IPS-15b (cell line): ENCODE data around the gene F10.
"Not testable (repeated sequence)": the region's sequence is repeated elsewhere in the genome, so short reads cannot be mapped to it uniquely, and the experiment has no call there.

ENCODE experiments used
- H3K27me3 ChIP-seq: one replicate; pipeline ENCODE4 v1.6.1; 2013; ENCODE audit warnings: low read length; ENCODE audit not compliant: control insufficient read depth, insufficient read depth
- H3K36me3 ChIP-seq: one replicate; pipeline ENCODE4 v1.6.1; 2013; ENCODE audit warnings: low read length; ENCODE audit not compliant: control insufficient read depth, insufficient read depth
- H3K4me1 ChIP-seq: one replicate; pipeline ENCODE4 v1.6.1; 2013; ENCODE audit warnings: mild to moderate bottlenecking, low read length; ENCODE audit not compliant: control insufficient read depth, insufficient read depth
- H3K4me3 ChIP-seq: one replicate; pipeline ENCODE4 v1.5.1; 2013; ENCODE audit warnings: low read depth, low read length
- H3K9ac ChIP-seq: one replicate; pipeline ENCODE4 v1.6.1; 2013; ENCODE audit warnings: low read depth, mild to moderate bottlenecking, low read length
- H3K9me3 ChIP-seq: one replicate; pipeline ENCODE4 v1.6.1; 2013; ENCODE audit warnings: mild to moderate bottlenecking, low read length; ENCODE audit not compliant: control insufficient read depth, insufficient read depth

Gene F10

GRCh38 chr13:113108521-113108920 lies 14.1 kb upstream of the F10 start:
- H3K4me3 ChIP-seq, H3K9ac ChIP-seq, H3K4me1 ChIP-seq, H3K9me3 ChIP-seq, H3K36me3 ChIP-seq: not testable (repeated sequence)
- H3K27me3 ChIP-seq = peaks cover 25% of the 10 kb centered on the region

- H3K9ac ChIP-seq = no peak overlapping the region
- H3K4me1 ChIP-seq = no peaks in the 10 kb centered on the region
- H3K27me3 ChIP-seq = peaks cover 25% of the 10 kb centered on the region
- no peaks in the 10 kb centered on the region for H3K9me3 ChIP-seq
- peak overlapping the region; percentile 49 for H3K4me3 ChIP-seq
- no peaks in the 10 kb centered on the region for H3K36me3 ChIP-seq
These were observed 13.2 kb upstream of the F10 start for GRCh38 chr13:113109151-113110047.

GRCh38 chr13:113110048-113110851 lies 12.3 kb upstream of the F10 start:
- Histone ChIP-seq H3K4me3 (peak overlapping the region; percentile 49), H3K27me3 (peaks cover 25% of the 10 kb centered on the region), H3K9ac (no peak overlapping the region), H3K9me3 (no peaks in the 10 kb centered on the region), H3K4me1 (no peaks in the 10 kb centered on the region), H3K36me3 (no peaks in the 10 kb centered on the region)

GRCh38 chr13:113110852-113111315 lies 11.7 kb upstream of the F10 start:
- no peaks in the 10 kb centered on the region for H3K9me3 ChIP-seq
- H3K27me3 ChIP-seq = peaks cover 25% of the 10 kb centered on the region
- no peaks in the 10 kb centered on the region for H3K4me1 ChIP-seq
- peak overlapping the region; percentile 49 for H3K4me3 ChIP-seq
- H3K36me3 ChIP-seq = no peaks in the 10 kb centered on the region
- no peak overlapping the region for H3K9ac ChIP-seq

- not testable (repeated sequence) for H3K9ac ChIP-seq
These were observed 10.8 kb upstream of the F10 start for GRCh38 chr13:113111821-113112220.

GRCh38 chr13:113112475-113112874 lies 10.1 kb upstream of the F10 start:
- not testable (repeated sequence) for H3K4me1 ChIP-seq, H3K36me3 ChIP-seq, H3K9me3 ChIP-seq, H3K4me3 ChIP-seq, H3K9ac ChIP-seq
- H3K27me3 ChIP-seq = peaks cover 25% of the 10 kb centered on the region

More at GRCh38 chr13:113111821-113112220, 10.8 kb upstream of the F10 start:
- H3K36me3 ChIP-seq, H3K4me1 ChIP-seq, H3K4me3 ChIP-seq, H3K9me3 ChIP-seq: not testable (repeated sequence)
- peaks cover 25% of the 10 kb centered on the region for H3K27me3 ChIP-seq

GRCh38 chr13:113112893-113113845 lies 9.4 kb upstream of the F10 start:
- Histone ChIP-seq H3K4me1 (no peaks in the 10 kb centered on the region), H3K36me3 (no peaks in the 10 kb centered on the region), H3K27me3 (peaks cover 25% of the 10 kb centered on the region), H3K4me3 (no peak overlapping the region), H3K9ac (no peak overlapping the region), H3K9me3 (no peaks in the 10 kb centered on the region)

- Histone ChIP-seq H3K4me1 (no peaks in the 10 kb centered on the region), H3K9me3 (no peaks in the 10 kb centered on the region), H3K36me3 (no peaks in the 10 kb centered on the region), H3K4me3 (no peak overlapping the region), H3K9ac (no peak overlapping the region), H3K27me3 (peaks cover 25% of the 10 kb centered on the region)
These were observed 8.7 kb upstream of the F10 start for GRCh38 chr13:113113846-113114271.

GRCh38 chr13:113114511-113115362 lies 7.9 kb upstream of the F10 start:
- Histone ChIP-seq H3K27me3 (peaks cover 18% of the 10 kb centered on the region), H3K36me3 (no peaks in the 10 kb centered on the region), H3K4me1 (no peaks in the 10 kb centered on the region), H3K9me3 (no peaks in the 10 kb centered on the region), H3K4me3 (no peak overlapping the region), H3K9ac (no peak overlapping the region)

- Histone ChIP-seq H3K27me3 (peaks cover 11% of the 10 kb centered on the region), H3K9ac (no peak overlapping the region), H3K9me3 (no peaks in the 10 kb centered on the region), H3K36me3 (no peaks in the 10 kb centered on the region), H3K4me3 (no peak overlapping the region), H3K4me1 (no peaks in the 10 kb centered on the region)
These were observed 7.0 kb upstream of the F10 start for GRCh38 chr13:113115363-113116205.
